HG03159 (cell line): ENCODE measurements around the gene BICRA.

ENCODE experiments used
- ATAC-seq: cut with Tn5 transposase; IDR thresholded peaks from one replicate; pipeline ENCODE4 v1.9.1; 2021; ENCODE audit warnings: mild to moderate bottlenecking, moderate library complexity; ENCODE audit not compliant: unreplicated experiment

BICRA gene

GRCh38 chr19:47600246-47601179 is 8.4 kb upstream of the BICRA start:
- ATAC-seq, result peak; percentile 91

DNA sequence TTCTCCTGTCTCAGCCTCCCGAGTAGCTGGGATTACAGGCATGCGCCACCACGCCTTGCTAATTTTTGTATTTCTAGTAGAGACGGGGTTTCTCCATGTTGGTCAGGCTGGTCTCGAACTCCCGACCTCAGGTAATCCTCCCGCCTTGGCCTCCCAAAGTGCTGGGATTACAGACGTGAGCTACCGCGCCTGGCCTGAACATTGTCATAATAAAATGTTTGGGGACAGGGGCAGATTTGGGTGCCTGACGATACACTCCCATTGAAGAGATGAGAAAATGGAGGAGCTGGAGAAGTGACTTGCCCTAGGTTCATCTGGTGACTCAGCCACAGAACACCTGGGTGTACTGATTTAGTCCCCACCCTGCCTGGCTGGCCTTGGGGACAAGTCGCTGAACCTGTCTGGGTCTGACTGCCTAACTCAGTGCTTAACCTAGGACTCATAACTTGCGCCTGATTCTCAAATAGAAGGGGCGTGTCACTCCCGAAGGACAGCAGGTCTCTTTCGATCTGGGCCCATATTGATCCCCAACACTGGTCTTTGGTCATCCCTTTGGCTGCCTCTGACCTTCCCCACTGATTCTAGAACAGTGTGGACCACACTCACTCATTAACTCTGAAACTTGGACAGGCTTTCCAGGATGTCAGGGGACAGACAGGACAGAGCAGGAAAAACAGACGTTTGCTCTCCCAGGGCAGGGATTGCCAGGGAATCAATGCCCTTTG is 7.6 kb upstream of the BICRA start:
- ATAC-seq, result no peak

DNA sequence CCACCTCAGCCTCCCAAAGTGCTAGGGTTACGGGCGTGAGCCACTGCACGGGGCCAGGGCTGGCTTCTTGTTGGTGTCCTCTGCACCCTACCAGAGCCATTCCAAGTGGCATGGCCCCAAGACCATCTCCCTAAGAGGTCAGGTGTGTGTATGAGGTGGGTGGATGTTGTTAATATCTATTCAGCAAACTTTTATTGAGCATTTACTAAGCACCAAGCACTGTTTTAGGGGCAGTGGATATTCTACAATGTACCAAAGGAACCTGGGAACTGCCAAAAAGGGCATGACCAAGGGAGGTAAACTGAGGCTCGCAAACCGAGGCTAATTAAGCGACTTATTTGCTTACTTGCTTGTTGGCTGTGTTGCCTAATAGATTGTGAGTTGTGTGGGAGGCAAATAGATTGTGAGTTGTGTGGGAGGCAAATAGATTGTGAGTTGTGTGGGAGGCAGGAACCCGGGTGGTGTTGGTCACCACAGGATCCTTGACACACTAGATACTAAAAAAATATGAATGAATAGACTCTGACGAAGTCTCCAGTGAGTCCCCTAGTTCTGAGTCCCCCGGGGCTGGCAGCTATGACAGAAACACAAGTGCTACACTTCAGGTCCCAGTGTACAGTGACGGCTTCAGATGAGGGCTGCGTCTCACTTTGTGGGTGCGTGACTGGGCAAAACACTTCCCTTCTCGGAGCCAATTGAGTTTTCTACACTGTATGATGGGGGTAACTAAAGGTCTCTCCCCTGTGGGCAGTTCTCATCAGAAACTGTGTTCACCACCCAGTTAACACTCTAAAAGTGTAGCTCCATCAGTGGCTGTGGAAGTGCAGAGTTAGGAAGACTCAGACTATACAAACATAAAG is 5.0 kb upstream of the BICRA start:
- ATAC-seq, result no peak

DNA sequence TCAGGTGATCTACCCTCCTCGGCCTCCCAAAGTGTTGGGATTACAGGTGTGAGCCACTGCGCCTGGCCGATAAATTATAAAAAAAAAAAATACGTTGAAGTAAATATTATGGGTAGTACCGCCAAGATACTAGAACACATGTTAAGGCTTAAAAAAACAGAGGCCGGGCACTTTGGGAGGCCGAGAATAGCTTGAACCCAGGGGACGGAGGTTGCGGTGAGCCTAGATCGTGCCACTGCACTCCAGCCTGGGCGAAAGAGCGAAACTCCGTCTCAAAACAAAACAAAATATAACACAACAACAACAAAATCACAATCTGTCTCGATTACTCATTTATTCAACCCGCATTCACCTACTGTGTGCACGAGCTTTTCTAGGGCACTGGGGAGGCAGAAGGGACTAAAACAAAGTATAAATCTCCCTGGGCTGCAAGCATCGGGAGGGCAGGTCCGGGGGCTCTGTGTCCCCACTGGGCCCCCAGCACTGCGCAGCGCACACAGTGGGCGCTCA is 1.3 kb upstream of the BICRA start:
- no peak for ATAC-seq

DNA sequence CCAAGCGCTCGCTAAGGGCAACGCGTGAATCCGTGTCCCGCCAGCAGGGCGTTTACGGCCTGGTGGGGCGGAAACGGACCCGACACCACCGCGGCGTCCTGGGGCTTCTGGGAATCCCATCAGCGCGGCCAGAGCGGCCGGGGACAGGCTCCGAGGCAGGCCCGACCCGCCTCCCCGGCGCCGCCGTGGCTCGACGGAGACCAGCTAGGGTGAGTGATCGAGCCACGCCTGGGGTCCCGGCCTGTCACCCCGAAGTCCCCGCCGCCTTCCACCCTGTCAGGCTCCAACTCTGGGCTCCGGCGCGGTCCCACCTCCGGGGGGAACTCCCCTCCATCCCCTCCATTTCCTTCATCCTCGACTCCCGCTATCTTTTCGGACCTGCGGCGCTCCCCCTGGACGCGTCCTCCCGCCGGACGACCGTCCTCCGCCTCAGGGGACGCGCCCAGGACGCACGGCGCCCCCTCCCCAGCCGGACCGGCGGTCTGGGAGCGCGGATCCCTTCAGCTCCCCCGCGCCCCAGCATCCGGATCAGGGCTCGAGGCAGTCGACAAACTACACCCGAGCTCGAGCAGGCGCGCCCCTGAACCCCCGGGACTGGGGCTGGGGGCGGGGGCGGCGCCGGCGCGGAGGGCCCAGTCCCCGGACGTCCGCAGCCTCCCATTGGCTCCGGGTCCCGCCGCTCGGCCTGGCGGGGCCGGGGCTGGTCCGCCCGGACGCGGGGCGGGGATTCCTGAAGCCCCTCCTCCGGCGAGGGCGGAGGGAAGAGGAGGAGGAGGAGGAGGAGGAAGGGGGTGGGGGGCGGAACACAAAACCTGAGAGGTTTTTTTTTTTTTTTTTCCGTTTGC is 638 bp upstream of the BICRA start:
- peak; percentile 72 for ATAC-seq

DNA sequence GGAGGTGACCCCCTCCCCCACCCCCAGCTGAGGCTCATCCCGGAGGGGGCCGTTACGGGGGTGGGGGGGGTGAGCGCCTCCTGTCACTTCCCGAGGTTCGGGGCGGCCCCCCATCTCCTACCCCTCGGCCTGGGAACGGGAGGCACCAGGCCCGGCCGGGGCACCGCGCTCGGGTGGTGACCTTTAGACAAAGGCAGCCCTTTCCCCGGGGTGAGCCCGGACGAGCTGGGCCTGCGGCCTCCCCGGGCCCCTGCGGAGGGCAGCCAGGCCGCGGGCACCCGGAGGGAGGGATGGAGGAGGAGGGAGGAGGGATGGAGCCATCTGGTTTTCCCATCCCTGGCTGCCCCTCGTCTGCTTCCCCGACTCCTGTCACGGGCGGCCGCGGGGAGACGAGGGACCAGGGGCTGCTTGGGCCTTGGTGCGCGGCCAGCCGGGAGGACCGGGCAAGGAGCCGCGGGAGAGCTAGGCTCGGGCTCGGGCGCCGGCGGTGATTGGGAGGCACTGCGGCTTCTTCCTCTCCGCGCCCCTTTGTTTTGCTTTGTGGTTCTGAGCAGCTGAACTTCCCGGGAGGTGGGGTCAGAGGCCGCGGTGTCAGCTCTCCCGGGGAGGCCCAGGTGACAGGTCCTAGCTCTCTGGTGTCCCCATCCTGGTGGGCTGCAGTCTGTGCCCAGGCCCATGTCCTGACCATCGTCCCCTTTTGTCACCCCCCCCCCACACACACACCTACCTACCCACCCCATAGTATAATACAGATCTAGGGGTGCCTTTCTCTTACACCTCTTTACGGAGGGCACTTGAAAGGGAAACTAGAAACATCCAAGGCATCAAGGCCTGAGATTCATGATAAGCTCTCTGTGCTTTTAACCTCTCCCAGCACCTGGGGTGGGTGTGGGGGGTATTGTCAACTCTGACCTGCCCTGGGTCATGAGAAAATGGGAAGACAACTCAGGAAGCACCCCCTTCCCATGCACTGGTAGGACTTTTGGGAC is 1.3 kb downstream of the BICRA start:
- no peak for ATAC-seq

- no peak for ATAC-seq
Observed at GRCh38 chr19:47610902-47611301, 2.0 kb downstream of the BICRA start.

- no peak for ATAC-seq
Observed at GRCh38 chr19:47613165-47614020, 4.5 kb downstream of the BICRA start.

DNA sequence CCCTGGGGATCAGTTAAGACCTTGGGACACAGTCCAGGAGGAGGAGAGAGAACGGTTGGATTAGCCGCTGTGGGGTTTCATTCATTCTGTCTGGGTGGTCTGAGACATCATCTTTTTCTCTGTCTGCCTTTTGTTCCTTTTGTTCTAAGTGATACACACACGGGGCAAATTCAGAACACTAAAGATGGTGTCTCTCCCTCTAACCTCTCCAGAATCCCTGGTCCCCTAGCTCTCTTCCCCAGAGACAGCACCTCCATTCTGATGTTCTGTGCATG is 5.0 kb downstream of the BICRA start:
- no peak for ATAC-seq

DNA sequence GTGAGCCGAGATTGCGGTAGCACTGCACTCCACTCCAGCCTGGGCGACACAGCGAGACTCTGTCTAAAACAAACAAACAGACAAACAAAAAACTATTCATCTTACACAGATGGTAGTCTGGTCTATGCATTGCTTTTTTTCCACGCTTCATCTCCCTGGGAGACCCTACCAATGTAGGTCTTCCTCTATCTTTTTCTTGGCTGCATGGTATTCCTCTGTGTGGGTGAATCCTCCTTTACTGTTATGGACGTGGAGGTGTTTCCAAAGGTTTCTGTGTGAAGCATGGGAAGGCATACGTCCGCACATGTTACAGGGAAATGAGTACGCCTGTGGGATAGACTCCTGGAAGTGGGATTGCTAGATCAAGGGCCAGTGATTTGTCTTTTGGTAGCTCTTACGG is 5.6 kb downstream of the BICRA start:
- ATAC-seq, result no peak

DNA sequence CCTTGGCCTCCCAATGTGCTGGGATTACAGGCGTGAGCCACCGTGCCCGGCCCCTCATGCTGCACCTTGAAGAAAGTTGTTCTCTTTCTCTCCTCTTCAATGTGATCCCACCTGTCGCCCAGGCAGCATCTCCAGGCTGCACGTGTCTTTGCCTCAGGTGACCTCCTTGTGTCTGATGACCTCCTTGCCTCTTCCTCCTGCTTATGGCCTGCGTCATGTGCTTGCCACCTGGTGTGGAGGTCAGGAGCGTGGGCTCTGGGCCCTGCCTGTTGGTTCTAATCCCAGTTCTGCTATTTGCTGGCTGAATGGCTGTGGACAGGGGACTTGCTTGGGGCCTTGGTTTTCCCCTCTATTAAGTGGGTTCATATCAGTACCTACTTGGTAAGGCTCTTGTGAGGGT is 6.3 kb downstream of the BICRA start:
- ATAC-seq, result no peak

DNA sequence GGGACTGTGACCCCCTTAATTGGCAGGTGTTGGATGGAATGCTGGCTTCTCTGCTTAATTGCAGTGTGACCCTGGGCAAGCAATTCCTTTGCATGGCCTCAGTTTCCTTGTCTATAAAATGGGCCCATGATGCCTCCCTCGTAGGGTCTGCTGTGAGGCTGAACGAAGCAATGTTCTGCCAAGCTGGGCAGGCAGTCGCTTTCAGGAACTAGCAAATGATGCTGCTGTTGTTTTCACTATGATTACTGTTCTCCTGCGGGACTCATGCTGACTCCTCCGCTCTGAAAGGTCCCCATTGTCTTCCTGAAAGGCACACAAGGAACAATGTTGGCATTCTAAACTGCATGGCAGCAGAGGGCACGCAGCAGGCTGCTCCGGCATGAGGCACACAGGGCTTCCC is 6.8 kb downstream of the BICRA start:
- ATAC-seq, result no peak

DNA sequence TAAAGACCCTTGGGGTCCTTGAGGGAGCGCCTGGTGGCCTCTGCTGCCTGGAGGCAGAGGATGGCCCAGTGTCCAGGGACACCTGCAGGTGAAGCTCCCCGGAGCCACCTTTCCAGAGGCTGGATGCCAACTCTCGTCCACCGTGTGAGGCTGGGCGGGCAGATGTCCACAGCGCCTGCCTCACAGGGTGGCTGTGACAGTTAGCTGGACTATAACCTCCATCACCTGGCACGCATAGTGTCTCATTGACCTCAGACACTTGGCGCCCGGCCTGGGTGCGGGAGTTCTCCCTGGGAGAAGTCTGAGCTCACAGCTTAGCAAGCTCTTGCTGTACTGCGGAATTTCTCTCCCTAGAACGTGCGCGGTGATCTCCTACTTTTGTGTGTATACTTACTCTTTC is 9.8 kb downstream of the BICRA start:
- no peak for ATAC-seq

DNA sequence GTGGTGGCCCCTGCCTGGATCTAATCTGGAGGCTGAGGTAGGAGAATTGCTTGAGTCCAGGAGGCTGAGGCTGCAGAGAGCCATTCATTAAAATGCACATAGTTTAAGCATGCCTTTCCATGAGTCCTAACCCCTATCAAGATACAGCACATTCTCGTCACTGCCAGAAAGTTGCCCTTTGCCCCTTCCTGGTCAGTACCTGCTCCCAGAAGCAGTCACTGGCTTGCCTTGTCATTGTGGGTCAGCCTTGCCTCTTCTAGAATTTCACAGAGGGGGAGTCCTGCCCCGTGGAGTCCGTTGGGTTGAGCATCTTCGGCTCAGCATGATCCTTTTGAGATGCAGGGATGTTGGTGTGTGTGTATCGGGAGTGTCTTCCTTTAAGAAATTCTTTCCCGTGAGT is 10.8 kb downstream of the BICRA start:
- no peak for ATAC-seq

DNA sequence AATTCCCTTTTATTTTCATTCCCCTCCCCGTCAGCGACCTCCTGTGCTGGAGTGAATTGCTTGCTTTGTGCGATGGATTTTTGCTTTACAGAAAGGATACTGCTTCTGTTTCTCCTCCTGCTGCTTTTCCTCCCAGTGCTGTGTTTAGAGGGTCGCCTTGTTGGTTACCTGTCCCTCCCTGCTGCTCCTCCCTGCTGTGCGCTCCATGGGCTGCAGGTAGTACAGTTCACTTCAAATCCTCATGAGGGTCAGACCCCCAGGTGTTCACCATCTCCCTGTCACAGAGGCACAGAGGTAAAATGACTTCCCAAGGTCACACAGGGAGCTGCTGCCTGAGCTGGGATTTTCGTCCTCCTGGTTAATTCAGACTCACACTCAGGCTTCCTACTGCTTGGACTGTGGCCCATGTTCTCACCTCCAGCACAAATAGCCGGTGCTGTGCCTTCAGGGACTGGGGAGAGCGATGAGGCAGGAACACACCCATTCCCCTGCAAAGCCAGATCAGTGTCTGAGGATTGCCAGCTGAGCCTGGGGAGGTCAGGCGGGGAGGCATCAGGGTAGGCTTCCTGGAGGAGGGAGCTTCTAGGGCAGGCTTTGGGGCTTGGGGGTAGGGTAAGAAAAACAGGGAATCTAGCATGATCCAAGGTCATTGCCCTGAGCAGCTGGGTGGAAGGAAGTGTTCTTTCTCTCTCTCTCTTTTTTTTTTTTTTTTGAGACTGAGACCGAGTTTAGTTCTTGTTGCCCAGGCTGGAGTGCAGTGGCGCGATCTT is 14.4 kb downstream of the BICRA start:
- no peak for ATAC-seq

GRCh38 chr19:47623921-47624391 is 15.0 kb downstream of the BICRA start:
- ATAC-seq, result no peak

DNA sequence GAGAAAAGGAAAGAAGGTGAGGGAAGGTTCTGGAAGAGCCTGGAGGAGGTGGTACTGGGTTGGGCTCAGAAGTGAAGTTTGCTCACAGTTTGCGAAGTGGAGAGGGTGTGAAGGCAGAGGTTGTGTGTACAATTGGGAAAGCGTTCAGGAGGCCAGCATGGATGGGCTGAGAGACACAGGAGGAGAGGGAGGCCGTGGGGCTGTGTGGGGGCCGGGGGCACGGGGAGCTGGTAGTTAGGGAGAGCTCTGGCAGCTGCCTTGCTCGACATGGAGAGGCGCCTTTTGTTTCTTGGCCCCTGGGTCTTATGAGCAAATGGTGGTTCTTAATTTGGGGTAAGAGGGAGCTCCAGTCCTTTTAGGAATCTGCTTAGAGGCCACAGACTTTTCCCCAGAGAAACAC is 16.7 kb downstream of the BICRA start:
- ATAC-seq, result no peak
